OCI-LY7 (cell line): ENCODE measurements around the gene COL5A1.

Experiments
- CTCF ChIP-seq: fragments of 200-600 bp; sonication (generic); conservative IDR thresholded peaks from 2 replicates; pipeline ENCODE4 v1.5.1; 2014; ENCODE audit warnings: mild to moderate bottlenecking, antibody characterized with exemption, low read length, moderate library complexity, mixed read lengths
- EZH2phosphoT487 ChIP-seq: fragments of 200-600 bp; sonication (generic); IDR thresholded peaks from 2 replicates; pipeline ENCODE4 v1.6.1; 2018; ENCODE audit warnings: low read depth, borderline replicate concordance, mild to moderate bottlenecking, mixed run types, antibody characterized with exemption, low read length, moderate library complexity, mixed read lengths

GRCh38 chr9:134765785-134766184 lies 124.2 kb downstream of the COL5A1 start:
- TF ChIP-seq EZH2phosphoT487: no peak
- TF ChIP-seq CTCF: no peak
